ENCODE measurements around the gene EPC2. TPM values are rescaled to one million over a fixed set of nuclear protein-coding genes. Genes with fewer than 3 reads are reported as not detected.

EPC2 gene
- polyA plus RNA-seq, 1 of the 3 experiments (the other 2 are of a cell fraction) = 8.8 TPM

DNA sequence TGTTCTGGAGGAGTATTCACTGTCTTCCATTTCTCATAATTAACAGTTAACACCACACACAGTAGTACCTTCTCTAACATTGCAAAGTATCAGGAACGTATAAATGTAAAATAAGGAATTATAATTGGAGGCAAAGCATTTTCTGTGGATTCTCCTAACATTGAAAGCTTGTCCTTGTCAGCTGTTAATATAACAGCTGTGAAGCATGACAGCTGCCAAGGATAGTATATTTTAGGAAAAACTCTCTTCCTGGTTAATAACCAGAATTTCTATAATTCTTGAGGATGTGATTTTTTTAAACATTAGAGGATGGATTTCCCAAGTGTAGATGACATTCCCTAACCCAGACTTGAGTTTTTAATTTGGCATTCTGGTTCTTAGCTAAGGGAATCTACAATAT lies 110.3 kb downstream of the EPC2 start:
- ChIA-PET CTCF (no interaction called here), POLR2A (no interaction called here)
- no peak overlapping the region for H3K4me2 ChIP-seq

GRCh38 chr2:148756292-148756975 lies 111.9 kb downstream of the EPC2 start:
- POLR2A ChIA-PET = no interaction called here
- CTCF ChIA-PET = no interaction called here
- Histone ChIP-seq H3K9ac (no peak overlapping the region; the same call in 1 of the 2 replicates), H3K27me3 (ENCODE audit: insufficient read depth) (no peaks in the 10 kb centered on the region), H4K20me1 (ENCODE audit: insufficient read depth) (no peaks in the 10 kb centered on the region), H3K4me2 (no peak overlapping the region), H3K27ac (ENCODE audit: low read depth in 2 of 2, low read length in 1 of 2) (peak overlapping the region in 1 of 2 experiments; percentile 51; a peak in 2 of 4 replicates), H3K36me3 (replicated peaks in 1 of 2; ENCODE audit: control insufficient read depth in 1 of 2, insufficient read depth in 2 of 2, low read length in 1 of 2) (peaks cover 12 to 19% of the 10 kb centered on the region in 2 experiments), H3K9me2 (no peaks in the 10 kb centered on the region), H3K4me1 (ENCODE audit: control insufficient read depth in 1 of 2, insufficient read depth in 2 of 2, low read depth in 1 of 2, low read length in 1 of 2) (peaks cover 0 to 4% of the 10 kb centered on the region in 2 experiments; a peak in 2 of 4 replicates), H3K79me2 (ENCODE audit: insufficient read depth) (peaks cover 6% of the 10 kb centered on the region; the same call in 1 of the 2 replicates), H3K9me3 (no peaks in the 10 kb centered on the region), H3F3A (replicated peaks; ENCODE audit: insufficient read depth) (peaks cover 17% of the 10 kb centered on the region), H2AFZ (ENCODE audit: low read depth) (no peak overlapping the region), H3K4me3 (ENCODE audit: low read depth in 2 of 2, low read length in 1 of 2) (no peak overlapping the region)
- 55% methylated on average over 4 of the region's 4 CpGs for WGBS (ENCODE audit: low lambda C conversion rate)
- no peak for DNase-seq
- TF ChIP-seq GABPA (IDR thresholded peaks at IDR 0.05; ENCODE audit: low read depth) (no peak), SMC3 (IDR thresholded peaks at IDR 0.05; ENCODE audit: low read depth, low read length) (no peak), EP300 (IDR thresholded peaks at IDR 0.05; ENCODE audit: borderline replicate concordance in 1 of 2, low read depth in 1 of 2, low read length in 1 of 2) (peak in 1 of 2 experiments; percentile 62; a peak in 1 of 4 replicates), RXRA (IDR thresholded peaks at IDR 0.05; ENCODE audit: borderline replicate concordance, low read depth) (no peak), FOXM1 (IDR thresholded peaks at IDR 0.05; ENCODE audit: low read depth) (no peak), MEF2A (IDR thresholded peaks at IDR 0.05; ENCODE audit: borderline replicate concordance, low read depth) (no peak), ZBTB33 (IDR thresholded peaks at IDR 0.05; ENCODE audit: borderline replicate concordance, low read depth) (no peak), POLR2AphosphoS5 (IDR thresholded peaks at IDR 0.05; ENCODE audit: low read depth, low read length) (no peak), RCOR1 (IDR thresholded peaks at IDR 0.05; ENCODE audit: low read length) (no peak), NFIC (IDR thresholded peaks at IDR 0.05; ENCODE audit: borderline replicate concordance) (peak; percentile 44; the same call in 1 of the 2 replicates), ELF1 (IDR thresholded peaks at IDR 0.05) (no peak), USF2 (IDR thresholded peaks at IDR 0.05; ENCODE audit: borderline replicate concordance, low read depth, low read length) (no peak), USF1 (IDR thresholded peaks at IDR 0.05; ENCODE audit: borderline replicate concordance, low read depth) (no peak), SIN3A (IDR thresholded peaks at IDR 0.05; ENCODE audit: borderline replicate concordance, low read depth, low read length) (no peak), TCF12 (IDR thresholded peaks at IDR 0.05) (peak; percentile 59), RFX5 (IDR thresholded peaks at IDR 0.05; ENCODE audit: low read length) (no peak), GATA2 (CRISPR knock-in tag; IDR thresholded peaks at IDR 0.05) (no peak)
- TF ChIP-seq, protein P1, sequence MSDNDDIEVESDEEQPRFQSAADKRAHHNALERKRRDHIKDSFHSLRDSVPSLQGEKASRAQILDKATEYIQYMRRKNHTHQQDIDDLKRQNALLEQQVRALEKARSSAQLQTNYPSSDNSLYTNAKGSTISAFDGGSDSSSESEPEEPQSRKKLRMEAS (IDR thresholded peaks at IDR 0.05; ENCODE audit: low read depth) = no peak
- TF ChIP-seq, protein P2, sequence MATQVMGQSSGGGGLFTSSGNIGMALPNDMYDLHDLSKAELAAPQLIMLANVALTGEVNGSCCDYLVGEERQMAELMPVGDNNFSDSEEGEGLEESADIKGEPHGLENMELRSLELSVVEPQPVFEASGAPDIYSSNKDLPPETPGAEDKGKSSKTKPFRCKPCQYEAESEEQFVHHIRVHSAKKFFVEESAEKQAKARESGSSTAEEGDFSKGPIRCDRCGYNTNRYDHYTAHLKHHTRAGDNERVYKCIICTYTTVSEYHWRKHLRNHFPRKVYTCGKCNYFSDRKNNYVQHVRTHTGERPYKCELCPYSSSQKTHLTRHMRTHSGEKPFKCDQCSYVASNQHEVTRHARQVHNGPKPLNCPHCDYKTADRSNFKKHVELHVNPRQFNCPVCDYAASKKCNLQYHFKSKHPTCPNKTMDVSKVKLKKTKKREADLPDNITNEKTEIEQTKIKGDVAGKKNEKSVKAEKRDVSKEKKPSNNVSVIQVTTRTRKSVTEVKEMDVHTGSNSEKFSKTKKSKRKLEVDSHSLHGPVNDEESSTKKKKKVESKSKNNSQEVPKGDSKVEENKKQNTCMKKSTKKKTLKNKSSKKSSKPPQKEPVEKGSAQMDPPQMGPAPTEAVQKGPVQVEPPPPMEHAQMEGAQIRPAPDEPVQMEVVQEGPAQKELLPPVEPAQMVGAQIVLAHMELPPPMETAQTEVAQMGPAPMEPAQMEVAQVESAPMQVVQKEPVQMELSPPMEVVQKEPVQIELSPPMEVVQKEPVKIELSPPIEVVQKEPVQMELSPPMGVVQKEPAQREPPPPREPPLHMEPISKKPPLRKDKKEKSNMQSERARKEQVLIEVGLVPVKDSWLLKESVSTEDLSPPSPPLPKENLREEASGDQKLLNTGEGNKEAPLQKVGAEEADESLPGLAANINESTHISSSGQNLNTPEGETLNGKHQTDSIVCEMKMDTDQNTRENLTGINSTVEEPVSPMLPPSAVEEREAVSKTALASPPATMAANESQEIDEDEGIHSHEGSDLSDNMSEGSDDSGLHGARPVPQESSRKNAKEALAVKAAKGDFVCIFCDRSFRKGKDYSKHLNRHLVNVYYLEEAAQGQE (IDR thresholded peaks at IDR 0.05; ENCODE audit: low read depth, low read length) = no peak

More for the DNA sequence above, 110.3 kb downstream of the EPC2 start:
- H3K9me3 ChIP-seq = no peaks in the 10 kb centered on the region
- H2AFZ ChIP-seq (ENCODE audit: low read depth) = no peak overlapping the region
- H3K4me3 ChIP-seq (ENCODE audit: low read depth in 2 of 2, low read length in 1 of 2) = no peak overlapping the region
- WGBS (ENCODE audit: low lambda C conversion rate) = 89% methylated on average over 1 of the region's 1 CpG
- peaks cover 12 to 19% of the 10 kb centered on the region in 2 experiments for H3K36me3 ChIP-seq (replicated peaks in 1 of 2; ENCODE audit: control insufficient read depth in 1 of 2, insufficient read depth in 2 of 2, low read length in 1 of 2)
- no peak overlapping the region for H3K27ac ChIP-seq (ENCODE audit: low read depth in 2 of 2, low read length in 1 of 2)
- H4K20me1 ChIP-seq (ENCODE audit: insufficient read depth) = no peaks in the 10 kb centered on the region
- no peak overlapping the region for H3K9ac ChIP-seq
- H3F3A ChIP-seq (replicated peaks; ENCODE audit: insufficient read depth) = peaks cover 17% of the 10 kb centered on the region
- no peak for DNase-seq
- H3K79me2 ChIP-seq (ENCODE audit: insufficient read depth) = peaks cover 12% of the 10 kb centered on the region; the same call in 1 of the 2 replicates
- TF ChIP-seq MEF2A (IDR thresholded peaks at IDR 0.05; ENCODE audit: borderline replicate concordance, low read depth) (no peak), POLR2AphosphoS5 (IDR thresholded peaks at IDR 0.05; ENCODE audit: low read depth, low read length) (no peak), EZH2phosphoT487 (IDR thresholded peaks at IDR 0.05; ENCODE audit: borderline replicate concordance, low read depth) (no peak)
- no peaks in the 10 kb centered on the region for H3K27me3 ChIP-seq (ENCODE audit: insufficient read depth)
- H3K4me1 ChIP-seq (ENCODE audit: control insufficient read depth in 1 of 2, insufficient read depth in 2 of 2, low read depth in 1 of 2, low read length in 1 of 2) = peaks cover 0 to 4% of the 10 kb centered on the region in 2 experiments; a peak in 2 of 4 replicates
- no peaks in the 10 kb centered on the region for H3K9me2 ChIP-seq
